ENCODE data around the gene DNALI1.
"Not testable (repeated sequence)": the region's sequence is repeated elsewhere in the genome, so short reads cannot be mapped to it uniquely, and the experiment has no call there.

DNALI1 gene

GRCh38 chr1:37557402-37557801, 662 bp downstream of the DNALI1 start:
- DNase-seq, result no peak

GRCh38 chr1:37558411-37558810, 1.7 kb downstream of the DNALI1 start:
- no peak for DNase-seq

DNA sequence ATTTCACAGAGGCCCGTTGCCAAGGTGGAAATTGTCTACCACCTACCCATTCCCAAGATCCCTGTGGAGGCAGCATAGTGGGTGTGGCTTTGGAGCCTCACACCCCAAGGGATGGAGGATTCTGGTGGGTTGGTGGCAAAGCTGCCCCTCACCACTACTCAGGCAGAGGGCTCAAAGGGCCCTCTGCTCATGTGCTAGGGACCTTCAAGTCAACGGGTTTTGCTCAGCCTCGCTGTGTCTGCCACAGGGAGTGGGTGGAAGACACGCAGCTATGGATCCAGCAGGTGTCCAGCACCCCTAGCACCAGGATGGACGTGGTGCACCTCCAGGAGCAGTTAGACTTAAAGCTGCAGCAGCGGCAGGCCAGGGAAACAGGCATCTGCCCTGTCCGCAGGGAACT, 2.3 kb downstream of the DNALI1 start:
- DNase-seq, result no peak

DNA sequence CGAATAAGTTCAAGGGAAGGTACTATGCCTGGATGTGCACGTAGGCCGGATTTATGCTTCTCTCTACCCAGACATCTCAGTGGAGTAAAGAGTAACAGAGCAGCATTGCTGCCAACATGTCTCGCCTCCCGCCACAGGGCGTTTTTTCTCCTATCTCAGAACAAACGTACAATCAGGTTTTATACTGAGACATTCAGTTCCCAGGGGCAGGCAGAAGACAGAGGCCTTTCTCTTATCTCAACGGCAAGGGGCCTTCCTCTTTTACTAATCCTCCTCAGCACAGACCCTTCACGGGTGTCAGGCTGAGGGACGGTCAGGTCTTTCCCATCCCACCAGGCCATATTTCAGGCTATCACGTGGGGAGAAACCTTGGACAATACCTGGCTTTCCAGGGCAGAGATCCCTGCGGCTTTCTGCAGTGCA, 3.2 kb downstream of the DNALI1 start:
- not testable (repeated sequence) for DNase-seq

DNA sequence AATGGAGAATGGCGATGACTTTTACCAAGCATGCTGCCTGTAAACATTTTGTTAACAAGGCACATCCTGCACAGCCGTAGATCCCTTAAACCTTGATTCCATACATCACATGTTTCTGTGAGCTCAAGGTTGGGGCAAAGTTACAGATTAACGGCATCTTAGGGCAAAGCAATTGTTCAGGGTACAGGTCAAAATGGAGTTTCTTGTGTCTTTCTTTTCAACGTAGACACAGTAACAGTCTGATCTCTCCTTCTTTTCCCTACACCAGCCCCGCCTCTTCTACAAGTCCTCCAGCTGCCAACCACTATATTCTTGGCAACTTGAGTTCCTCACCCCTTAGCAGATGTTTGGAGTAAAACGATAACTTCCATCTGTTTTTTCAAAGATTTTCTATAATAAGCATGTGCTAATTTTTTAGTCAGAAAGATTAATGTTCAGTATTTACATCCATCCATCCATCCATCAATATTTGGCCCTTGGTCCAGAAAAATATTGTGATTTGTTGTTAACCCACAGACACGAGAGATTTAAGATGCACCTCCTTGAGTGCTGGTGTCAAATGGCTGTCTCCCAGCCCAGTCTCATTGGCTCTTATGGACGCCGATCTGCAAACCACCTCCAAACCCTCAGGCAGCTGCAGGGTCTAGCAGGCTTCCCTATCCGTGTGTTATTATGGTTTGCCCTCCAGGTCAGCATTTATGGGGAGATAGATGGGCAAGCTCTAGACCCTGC, 3.8 kb downstream of the DNALI1 start:
- no peak for DNase-seq

DNA sequence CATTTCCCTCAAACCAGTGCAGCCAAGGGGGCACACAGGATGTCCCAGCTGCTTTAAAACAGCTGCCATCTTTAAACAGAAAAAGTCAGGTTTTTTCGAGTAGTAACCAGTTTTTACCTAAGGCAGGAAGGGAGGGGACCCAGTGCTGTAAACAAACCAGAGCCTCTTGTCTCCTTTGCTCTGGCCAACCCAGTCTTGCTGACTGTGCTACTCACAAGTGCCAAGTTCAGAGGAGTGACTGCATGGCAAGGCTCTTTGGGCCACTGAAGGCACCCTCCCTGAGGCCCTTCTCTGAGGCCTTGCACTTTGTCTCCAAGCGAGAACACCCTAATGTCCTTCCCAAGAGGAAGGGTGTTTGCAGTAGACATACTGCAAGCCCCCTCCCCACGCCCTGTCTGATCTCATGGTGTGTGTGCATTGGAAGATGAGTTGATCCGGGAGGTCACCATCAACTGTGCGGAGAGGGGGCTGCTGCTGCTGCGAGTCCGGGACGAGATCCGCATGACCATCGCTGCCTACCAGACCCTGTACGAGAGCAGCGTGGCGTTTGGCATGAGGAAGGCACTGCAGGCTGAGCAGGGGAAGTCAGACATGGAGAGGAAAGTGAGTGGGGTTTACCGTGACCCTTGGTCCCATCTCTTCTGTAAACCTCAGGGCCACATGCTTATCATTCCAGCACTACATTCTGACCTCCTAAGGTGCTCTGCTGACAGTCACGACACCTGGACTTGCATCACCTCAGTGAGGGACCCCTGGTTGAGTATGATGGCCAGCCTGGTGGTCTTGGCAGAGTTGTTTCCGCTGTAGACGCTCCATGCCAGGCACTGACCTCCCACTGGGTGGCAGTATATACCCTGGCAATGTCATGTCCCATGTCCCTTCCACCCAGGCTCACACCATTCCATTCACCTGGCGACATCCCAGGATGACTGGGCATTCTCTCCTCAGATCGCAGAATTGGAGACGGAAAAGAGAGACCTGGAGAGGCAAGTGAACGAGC, 4.7 kb downstream of the DNALI1 start:
- DNase-seq, result peak; percentile 35

GRCh38 chr1:37562984-37563383, 6.2 kb downstream of the DNALI1 start:
- DNase-seq, result no peak

- DNase-seq, result no peak
Measured at GRCh38 chr1:37564892-37565291, 8.2 kb downstream of the DNALI1 start.

GRCh38 chr1:37567023-37567422, 10.3 kb downstream of the DNALI1 start:
- no peak for DNase-seq

GRCh38 chr1:37570528-37571334, 14.0 kb downstream of the DNALI1 start:
- no peak for DNase-seq

- no peak for DNase-seq
Measured at GRCh38 chr1:37574834-37575480, 18.2 kb downstream of the DNALI1 start.

GRCh38 chr1:37575692-37576091, 19.0 kb downstream of the DNALI1 start:
- no peak for DNase-seq

GRCh38 chr1:37584544-37584943, 27.8 kb downstream of the DNALI1 start:
- not testable (repeated sequence) for DNase-seq

- DNase-seq, result no peak
Measured at GRCh38 chr1:37588939-37589338, 32.2 kb downstream of the DNALI1 start.

DNA sequence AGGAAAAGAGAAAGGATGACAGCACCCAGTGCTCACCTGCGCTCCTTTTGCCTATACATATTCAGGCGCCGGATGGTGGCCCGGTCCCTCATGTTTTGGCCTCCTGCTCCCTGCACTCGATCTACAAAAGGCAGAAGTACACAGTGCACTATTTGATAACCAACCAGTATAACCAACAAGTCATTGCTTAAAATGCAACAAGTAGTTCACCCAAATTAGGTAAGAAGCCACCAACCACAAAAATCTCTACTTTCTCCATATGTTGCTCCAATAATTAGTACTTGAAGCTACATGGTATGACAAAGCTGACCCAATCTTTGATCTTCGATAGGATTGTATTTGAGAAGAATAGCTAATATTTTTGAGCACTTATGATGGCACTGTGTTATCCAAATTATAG, 37.0 kb downstream of the DNALI1 start:
- DNase-seq, result no peak

DNA sequence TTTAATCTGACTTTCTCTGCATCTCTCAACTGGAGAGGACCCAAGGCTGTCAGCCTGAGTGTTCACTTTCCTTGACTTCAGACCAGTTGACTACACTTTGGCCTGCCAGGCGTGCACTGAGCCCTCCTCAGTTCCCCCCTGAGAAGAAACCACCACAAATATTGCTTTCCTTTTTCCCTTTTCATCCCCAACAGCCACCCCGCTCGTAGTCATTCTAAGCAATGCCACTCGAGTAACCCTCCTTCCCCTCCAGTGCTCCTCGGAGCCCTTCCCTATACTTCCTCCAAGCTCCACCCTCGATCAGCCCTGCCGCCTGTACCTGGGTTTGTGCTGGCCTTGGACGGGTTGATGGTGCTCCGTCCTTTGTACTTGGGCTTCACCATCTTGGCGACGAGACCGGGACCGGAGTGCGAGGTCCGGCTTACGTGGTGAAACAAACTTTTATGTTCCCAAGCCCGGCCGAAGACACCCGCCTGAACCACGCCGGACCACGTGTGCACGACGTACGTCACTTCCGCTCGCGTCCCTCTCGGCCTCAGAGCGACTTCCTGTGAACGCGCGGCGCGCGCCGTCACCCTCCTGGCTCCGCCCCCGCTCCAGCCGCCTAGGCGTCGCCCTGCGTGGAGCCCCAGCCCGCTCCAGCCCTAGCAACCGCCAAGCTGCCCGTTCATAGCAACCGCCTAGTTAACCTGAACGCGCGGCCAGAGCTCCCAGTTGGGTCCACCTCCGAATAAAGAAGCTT, 38.9 kb downstream of the DNALI1 start, which contains the start of gene GNL2:
Gene GNL2 (minus strand): TSS at position 498 of the 742 bp plus-strand sequence. CDS start 115 bp downstream, at position 383.
- DNase-seq, result peak; percentile 97

DNA sequence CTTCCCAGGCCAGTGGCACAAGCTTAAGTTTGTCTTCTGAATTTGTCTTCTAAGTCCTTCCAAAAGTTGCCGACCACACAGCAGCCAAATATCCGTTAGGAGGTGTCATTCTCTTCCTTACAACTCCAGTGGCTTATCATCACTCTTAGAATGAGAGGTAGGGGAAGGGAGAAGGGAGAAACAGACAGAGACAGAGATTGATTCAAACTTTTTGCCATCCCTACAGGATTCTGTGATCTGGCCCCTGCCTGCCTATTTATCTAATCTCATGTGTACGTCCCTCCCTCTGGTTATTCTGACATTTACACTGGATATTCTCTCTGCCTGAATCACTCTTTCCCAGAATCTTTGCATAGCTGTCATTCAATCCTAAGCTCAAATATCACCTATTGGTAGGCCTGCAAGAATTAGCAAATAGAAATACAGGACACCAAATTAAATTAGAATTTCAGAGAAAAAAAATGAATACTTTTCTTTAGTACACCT, 39.5 kb downstream of the DNALI1 start:
- DNase-seq, result no peak

DNA sequence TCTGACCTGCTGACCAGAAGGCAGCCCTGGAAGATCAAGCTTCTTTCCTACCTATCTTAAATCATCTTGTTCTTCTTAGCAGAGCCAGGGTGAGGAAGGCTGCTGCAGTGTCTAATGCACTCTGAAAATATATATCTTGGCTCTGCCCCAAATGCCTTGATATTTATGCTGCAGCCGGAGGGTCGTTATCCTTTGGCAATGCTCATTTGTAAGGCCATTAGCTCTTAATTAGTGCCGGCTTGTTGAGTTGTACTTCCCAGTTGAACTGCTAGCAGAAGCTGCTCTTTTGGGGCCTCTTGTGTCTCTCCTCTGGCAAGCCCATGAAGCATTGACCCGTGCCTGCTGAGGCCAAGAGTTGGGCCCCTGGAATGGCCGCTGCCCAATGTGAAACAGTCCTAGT, 43.2 kb downstream of the DNALI1 start:
- no peak for DNase-seq

DNA sequence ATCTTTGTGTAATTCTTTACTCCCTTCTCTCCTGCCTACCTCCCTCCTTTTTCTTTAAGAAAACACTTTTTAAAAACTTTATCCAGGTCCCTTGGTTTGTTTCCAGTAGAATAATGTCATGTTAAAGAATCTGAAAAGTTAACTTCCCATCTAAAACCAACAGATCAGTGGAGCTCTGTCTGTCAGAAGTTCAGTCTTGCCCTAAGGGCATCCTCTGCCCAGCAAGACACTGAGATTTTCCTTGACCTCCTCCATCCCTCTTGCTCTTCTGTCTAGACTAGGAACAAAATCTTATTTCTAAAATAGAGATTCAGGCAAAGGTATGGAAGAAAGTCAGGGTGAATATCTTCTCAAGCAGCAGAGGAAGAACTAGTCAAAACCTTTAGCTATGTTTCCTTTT, 44.7 kb downstream of the DNALI1 start:
- no peak for DNase-seq

DNA sequence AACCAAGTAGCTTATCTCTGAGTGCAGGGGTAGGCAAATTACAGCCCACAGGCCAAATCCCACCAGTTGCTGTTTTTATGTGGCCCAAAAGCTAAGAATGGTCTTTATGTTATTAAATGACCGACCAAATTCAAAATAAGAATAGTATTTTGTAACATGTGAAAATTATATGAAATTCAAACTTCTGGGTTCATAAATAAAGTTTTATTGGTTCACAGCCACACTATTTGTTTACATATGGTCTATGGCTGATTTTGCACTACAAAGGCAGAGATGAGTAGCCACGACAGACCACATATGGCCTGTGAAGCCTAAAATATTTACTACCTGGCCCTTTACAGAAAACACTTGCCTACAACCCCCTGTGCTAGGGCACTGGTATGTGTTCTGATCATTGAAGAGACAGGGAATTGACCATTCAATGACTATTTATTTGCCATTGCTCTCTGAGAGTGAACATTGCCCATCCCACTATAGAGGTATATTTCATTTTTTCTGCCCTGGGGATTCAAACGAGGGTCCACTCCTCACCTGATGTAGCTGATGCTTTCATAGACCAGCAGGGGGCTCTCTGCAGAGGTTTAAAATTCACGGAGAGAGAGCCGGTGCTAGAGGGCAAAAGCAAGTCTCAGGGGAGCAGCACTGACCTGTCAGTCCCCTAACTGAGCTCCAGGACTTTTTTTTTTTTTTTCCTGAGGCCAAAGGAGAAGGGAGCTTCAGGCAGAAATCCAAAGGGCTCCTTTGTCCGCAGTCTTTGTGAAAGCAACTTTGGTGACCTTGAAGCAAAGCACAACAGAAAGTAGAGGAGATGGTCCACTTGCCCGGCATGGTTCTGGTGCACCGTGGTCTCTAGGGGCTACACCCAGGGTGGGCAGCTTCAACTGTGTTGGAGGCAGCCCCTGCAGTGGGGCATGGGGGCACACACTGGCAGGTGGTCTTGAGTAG, 46.3 kb downstream of the DNALI1 start:
- DNase-seq, result peak; percentile 65
